GM21576 (cell line): ENCODE measurements around the gene PPARD.

ENCODE experiments used
- ATAC-seq: cut with Tn5 transposase; IDR thresholded peaks from one replicate; pipeline ENCODE4 v1.9.1; 2021; ENCODE audit warnings: mild to moderate bottlenecking, moderate library complexity; ENCODE audit not compliant: unreplicated experiment

PPARD gene

DNA sequence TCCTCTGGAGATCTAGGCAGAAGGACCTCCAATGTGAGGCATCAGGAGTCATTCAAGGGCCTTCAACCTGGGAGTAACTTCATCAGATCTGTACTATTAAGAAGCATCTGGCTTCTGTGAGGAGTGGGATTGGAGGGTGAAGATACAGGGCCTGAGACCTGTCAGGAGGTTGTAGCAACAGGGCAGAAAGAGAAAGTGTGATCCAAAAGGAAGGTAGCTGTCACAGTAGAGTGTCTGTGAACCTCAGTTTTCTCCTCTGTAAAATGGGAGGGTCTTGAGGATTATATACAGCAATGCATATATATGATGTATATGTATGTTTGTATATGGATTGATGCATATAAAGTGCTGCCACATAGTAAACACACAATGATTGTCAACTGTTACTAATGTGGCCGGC lies 123.3 kb downstream of the PPARD start:
- no peak for ATAC-seq

DNA sequence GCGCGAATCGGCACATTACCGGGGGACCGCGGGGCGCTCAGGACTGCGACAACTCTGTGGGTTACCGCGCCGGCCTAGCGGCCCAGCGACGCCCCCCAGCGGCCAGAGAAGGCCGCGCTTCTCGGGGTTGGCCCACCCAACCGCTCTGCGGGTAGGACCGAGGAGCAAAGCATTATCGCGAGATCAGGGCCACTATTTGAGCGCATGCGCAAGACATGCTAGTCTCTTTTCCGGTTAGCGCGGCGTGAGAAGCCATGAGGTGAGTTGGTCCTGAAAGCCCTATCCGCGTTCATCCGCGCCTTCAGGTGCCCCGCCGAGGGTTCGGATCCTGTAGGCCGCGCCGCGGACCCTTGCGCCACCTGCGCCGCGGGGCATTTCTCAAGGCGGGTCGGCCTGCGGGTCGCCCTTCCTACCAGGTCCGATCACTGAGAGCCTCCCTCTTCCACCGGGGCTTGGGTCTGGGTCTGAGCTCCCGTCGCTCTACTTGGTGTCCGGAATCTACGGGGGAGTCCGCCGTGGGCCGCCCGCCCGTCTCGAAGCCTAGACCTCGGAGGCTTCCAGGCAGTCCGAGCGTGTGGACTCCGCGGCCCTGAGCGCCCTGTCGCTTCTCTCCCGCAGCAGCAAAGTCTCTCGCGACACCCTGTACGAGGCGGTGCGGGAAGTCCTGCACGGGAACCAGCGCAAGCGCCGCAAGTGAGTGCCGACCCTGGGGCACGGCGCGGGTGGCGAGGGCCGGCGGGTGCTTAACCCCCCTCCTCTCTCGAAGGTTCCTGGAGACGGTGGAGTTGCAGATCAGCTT lies 126.0 kb downstream of the PPARD start, which contains the start of gene RPL10A:
TSS of gene RPL10A (plus strand) at position 221 of the 799 bp plus-strand sequence. CDS start at position 255, 34 bp downstream.
- ATAC-seq: peak; percentile 74

DNA sequence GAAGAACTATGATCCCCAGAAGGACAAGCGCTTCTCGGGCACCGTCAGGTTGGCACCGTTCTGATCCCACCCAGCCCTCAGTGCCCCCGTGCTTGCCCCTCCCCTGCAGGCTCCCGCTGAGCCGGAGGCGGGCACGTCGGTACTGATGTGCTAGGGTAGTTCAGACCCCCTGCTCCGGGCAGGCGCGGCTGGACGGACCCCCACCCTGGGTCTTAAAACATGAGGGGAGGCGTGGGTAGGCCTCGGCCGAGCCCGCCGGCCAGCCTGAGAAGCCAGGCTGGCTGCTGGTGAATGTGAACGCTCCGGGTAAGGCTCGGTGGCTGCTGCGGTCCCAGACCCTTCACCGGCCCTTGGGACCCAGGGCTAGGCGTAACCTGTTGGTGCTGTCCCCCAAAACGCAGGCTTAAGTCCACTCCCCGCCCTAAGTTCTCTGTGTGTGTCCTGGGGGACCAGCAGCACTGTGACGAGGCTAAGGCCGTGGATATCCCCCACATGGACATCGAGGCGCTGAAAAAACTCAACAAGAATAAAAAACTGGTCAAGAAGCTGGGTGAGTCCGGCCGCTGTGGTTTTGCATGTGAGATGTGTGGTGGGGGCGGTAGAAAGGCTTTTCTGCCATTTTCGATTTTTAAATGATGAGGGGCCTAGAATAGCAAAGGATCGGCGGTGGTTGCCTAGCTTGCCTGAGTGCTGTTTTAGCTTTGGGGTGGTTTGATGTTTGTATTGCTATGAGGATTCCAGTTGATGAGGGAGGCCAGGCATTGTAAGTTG lies 126.8 kb downstream of the PPARD start:
- ATAC-seq: no peak

GRCh38 chr6:35469751-35470662 lies 127.6 kb downstream of the PPARD start:
- ATAC-seq: no peak

DNA sequence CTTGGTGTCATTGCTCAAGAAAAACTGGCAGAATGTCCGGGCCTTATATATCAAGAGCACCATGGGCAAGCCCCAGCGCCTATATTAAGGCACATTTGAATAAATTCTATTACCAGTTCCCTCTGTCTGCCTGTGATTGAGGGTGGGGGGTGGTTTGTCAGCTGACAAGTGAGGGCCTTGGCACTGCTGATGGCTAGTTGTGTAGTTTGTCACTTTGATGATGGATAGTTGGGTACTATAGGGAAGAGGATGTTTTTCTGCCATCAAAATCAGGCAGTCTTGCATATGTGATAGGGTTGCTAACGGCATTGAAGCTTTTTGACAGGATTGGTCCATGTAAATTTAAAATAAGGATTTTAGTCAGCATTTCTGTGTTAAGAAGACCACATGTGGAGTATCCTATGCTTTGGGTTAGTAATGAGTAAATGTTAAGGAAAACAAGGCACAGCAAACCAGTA lies 128.3 kb downstream of the PPARD start:
- ATAC-seq: no peak

- ATAC-seq: no peak
These were observed 129.5 kb downstream of the PPARD start for GRCh38 chr6:35471836-35472345.

GRCh38 chr6:35473075-35473849 lies 130.9 kb downstream of the PPARD start:
- ATAC-seq: no peak

DNA sequence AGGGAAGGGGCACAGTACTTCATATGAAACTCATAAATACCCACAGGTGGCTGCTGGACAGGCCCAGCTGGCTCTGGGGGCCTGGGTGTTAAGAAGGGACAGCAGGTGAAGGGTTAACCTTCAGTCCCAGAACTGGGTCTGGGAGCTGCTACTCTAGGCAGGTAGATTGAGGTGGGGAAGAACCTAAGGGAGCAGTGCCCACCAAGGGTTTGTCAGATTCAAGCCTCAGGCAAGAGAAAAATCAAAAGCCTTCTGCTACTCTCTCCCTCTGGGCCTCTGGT lies 131.4 kb downstream of the PPARD start:
- ATAC-seq: no peak

DNA sequence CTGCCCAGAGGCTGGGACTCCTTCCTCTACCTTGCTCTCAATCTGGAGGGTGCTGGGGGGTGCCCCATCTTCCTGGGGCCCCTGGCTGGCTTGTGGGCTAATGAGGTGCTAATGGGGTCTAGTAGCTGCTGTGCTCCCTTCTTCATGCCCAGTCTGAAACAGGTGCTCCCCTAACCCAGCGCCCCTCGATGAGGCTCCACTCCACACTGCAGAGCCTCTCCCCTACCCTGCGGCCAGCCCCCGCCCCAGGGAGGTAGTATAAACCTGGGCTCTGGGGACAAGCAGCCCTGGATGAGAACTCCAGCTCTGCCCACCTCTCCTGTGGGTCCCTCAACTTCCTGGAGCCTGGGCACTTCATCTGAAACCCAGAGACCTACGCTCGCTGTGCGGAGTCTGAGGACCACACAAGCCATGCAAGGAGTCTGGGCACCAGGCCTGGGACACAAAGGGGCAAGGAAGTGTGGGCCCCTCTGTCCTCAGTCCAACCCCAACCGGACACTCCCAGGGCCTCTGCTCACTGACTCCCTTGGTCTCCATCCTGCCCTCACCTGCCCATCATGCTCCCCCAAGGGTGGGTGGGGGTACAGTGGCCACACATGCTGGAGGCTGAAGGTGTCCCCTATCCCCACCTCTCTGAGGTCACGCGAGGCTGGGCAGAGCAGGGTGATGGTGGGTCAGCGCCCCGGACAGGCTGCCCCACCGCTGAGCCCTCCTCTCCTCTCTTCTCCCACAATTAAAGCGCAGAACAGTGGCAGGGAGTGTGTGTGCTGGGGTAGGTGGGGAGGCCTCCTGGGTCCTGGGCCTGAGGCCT lies 132.0 kb downstream of the PPARD start:
- ATAC-seq: no peak

DNA sequence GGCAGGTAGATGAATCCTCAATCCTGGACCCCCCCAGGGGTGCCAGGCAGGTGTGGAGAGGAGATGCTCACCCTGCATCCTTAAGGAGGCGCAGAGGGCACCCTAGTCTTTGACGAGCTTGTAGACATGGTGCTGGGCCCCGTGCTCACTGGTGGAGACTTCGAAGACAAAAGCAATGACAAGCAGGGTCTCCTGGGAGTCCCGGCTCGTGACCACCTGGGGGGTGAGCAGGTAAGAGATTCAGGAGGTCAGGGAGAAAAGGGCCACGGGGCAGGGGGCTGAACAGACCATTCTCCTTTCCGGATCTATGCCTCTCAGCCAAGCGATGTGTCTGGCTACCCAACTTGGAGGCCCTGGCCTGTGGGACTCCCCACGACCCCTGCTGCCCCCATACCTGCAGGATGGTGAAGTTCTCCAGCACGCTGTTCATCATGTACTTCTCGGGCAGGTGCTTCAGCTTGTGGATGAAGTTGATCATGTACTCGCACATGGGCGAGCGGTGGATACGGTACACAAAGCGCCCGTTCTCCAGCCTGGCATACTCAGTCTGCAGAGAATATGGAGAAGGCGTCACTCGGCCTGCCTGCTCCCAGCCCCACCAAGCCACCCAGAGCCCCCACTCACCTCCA lies 132.7 kb downstream of the PPARD start:
- no peak for ATAC-seq

- ATAC-seq: no peak
These were observed 133.2 kb downstream of the PPARD start for GRCh38 chr6:35475573-35475972.

DNA sequence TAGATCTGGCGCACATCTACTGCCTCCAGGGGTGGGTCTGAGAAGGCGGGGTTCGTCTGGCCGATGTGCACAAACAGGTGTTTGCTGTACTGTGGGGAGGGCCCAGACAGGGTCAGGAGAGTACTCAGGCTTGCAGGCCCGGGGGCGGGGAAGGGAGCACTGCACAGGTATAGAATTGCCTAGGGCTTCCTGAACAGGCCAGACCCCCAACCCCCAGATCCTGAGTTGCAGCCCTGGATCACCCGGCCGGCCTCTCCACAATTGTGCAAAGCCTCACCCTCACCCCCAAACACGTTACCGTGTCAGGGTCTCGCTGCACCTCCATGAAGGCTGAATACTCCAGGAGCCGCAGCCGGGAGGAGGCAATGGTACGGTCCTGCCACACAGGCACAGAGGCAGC lies 133.6 kb downstream of the PPARD start:
- ATAC-seq: no peak

DNA sequence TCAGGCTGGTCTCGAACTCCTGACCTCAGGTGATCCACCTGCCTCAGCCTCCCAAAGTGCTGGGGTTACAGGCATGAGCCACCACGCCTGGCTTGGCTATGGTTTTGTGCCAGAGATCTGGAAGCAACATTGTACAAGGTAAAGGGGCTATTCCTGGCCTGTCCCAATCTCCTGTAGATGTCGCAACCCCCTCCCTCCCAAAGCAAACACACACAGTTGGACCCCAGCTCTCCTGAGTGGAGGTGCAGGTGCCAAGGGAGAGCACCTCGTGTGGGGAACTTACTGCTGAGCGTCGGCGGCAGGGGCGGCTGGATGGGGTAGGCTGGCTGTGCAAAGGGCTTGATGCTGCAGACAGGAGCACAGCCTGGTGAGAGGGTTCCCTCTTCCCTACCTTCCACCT lies 134.7 kb downstream of the PPARD start:
- ATAC-seq: no peak
